Lower leg skin (tissue), 3 donors: ENCODE data around the gene USP34.

Source experiments
- CTCF ChIP-seq, 3 donors: fragments of 450-650 bp; IDR thresholded peaks; one replicate each; pipeline ENCODE4 v1.5.1; 2016; ENCODE audit warnings: antibody characterized with exemption in 3 of 3, mild to moderate bottlenecking in 3 of 3, moderate library complexity in 2 of 3
- POLR2A ChIP-seq, 2 donors: fragments of 450-650 bp; IDR thresholded peaks; one replicate each; pipeline ENCODE4 v1.6.1; 2016 to 2017; ENCODE audit warnings: antibody characterized with exemption in 2 of 2, mild to moderate bottlenecking in 1 of 2, moderate library complexity in 1 of 2

DNA sequence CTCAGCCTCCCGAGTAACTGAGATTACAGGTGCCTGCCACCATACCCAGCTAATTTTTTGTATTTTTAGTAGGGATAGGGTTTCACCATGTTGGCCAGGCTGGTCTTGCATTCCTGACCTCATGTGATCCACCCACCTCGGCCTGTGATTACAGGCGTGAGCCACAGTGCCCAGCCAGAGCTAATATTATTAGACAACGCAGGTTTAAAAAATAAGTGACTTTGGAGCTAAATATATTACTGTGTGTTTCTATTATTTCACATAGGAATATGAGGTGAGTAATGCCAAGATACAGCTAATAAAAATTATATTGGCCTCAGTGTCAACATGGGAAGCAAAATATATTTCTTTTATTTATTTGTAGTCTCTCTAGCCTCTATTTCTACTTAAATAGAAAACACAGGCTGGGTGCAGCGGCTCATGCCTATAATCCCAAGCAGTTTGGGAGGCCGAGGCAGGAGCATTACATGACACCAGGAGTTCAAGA is 188.7 kb downstream of the USP34 start:
- no peak for TF ChIP-seq POLR2A (IDR thresholded peaks at IDR 0.05)
- no peak for TF ChIP-seq CTCF (IDR thresholded peaks at IDR 0.05)
